Transverse colon (tissue), 4 donors: ENCODE results near the gene CRAMP1. TPM values are rescaled to one million over a fixed set of nuclear protein-coding genes. Genes with fewer than 3 reads are reported as not detected.

Experiments used
- DNase-seq: peaks from one replicate; pipeline ENCODE4 v3.0.0-alpha.2; 2019
- H3K27ac ChIP-seq, 4 donors: fragments of 200-600 bp; sonication (generic); 2 replicates each; pipeline ENCODE4 v1.5.1; 2016 to 2018; ENCODE audit warnings: inconsistent platforms in 4 of 4
- H3K27me3 ChIP-seq: fragments of 200-600 bp; sonication (generic); 2 replicates; pipeline ENCODE4 v1.5.1; 2017; ENCODE audit warnings: inconsistent platforms
- H3K36me3 ChIP-seq, 4 donors: fragments of 200-600 bp; sonication (generic); 2 replicates each; pipeline ENCODE4 v1.5.1; 2017 to 2019; ENCODE audit warnings: inconsistent platforms in 4 of 4
- H3K4me1 ChIP-seq, 4 donors: fragments of 200-600 bp; sonication (generic); 2 replicates each; pipeline ENCODE4 v1.5.1; 2017 to 2020; ENCODE audit warnings: inconsistent platforms in 4 of 4
- H3K4me3 ChIP-seq, 4 donors: fragments of 200-600 bp; sonication (generic); 1 replicate in 1 of 4; 2 replicates in 3 of 4; pipeline versions ENCODE4 v1.5.1 to v1.6.1; 2017 to 2019; ENCODE audit warnings: inconsistent platforms in 4 of 4
- H3K9me3 ChIP-seq, 2 donors: fragments of 200-600 bp; sonication (generic); 2 replicates each; pipeline ENCODE4 v1.5.1; 2017 to 2019; ENCODE audit warnings: inconsistent platforms in 2 of 2
- EP300 ChIP-seq: sonication (generic); formaldehyde crosslinking; IDR thresholded peaks from one replicate; pipeline ENCODE4 v1.6.1; 2017; ENCODE audit warnings: antibody characterized with exemption, low read depth
- POLR2A ChIP-seq: fragments of 450-650 bp; IDR thresholded peaks from one replicate; pipeline ENCODE4 v1.6.1; 2016; ENCODE audit warnings: antibody characterized with exemption, mild to moderate bottlenecking, moderate library complexity
- POLR2AphosphoS5 ChIP-seq, 3 donors: sonication (generic); formaldehyde crosslinking; IDR thresholded peaks; one replicate each; pipeline ENCODE4 v1.6.1; 2016; ENCODE audit warnings: antibody characterized with exemption in 3 of 3
- WGBS, 2 donors: methylation state at CpG; one replicate each; pipeline ENCODE4 v1.1.5; 2018; ENCODE audit warnings: low coverage in 1 of 2; 5-methylcytosine and 5-hydroxymethylcytosine counted together
- in situ Hi-C, 4 donors: fragments of 200-750 bp; cut with MboI; loops; one replicate each; pipeline versions ENCODE4 v1.15.0 to v1.15.1; 2017; ENCODE audit warnings: low sequenced_read_pairs in 3 of 4, low pct_ligation_motif_present in 1 of 4, low pct_unique_long_range_greater_than_20kb in 1 of 4
- intact Hi-C: fragments of 100-400 bp; cut with DNase I; formaldehyde crosslinking; loops from one replicate; pipeline ENCODE4 v1.15.1; 2023; ENCODE audit warnings: low total_unique reads
- total RNA-seq, 4 donors: library from RNA; depleted of rRNA; stranded (reverse); fragments of >200 nt; gene quantifications; one replicate each; pipeline ENCODE4 v1.1.0, GENCODE V29; 2016
- TF ChIP-seq, protein P1 (sequence below), 5 experiments: fragments of 200-600 bp in 3 of 5; fragments of 450-650 bp in 2 of 5; sonication (generic) in 3 of 5; IDR thresholded peaks; 1 replicate in 2 of 5; 2 replicates in 3 of 5; pipeline ENCODE4 v1.5.1; 2016 to 2017; ENCODE audit warnings: antibody characterized with exemption in 5 of 5, inconsistent platforms in 3 of 5, mild to moderate bottlenecking in 2 of 5, moderate library complexity in 1 of 5

CRAMP1 gene
- total RNA-seq, 4 donors from 2014 or later = 10.1 to 52.7 (median 16.2) TPM

DNA sequence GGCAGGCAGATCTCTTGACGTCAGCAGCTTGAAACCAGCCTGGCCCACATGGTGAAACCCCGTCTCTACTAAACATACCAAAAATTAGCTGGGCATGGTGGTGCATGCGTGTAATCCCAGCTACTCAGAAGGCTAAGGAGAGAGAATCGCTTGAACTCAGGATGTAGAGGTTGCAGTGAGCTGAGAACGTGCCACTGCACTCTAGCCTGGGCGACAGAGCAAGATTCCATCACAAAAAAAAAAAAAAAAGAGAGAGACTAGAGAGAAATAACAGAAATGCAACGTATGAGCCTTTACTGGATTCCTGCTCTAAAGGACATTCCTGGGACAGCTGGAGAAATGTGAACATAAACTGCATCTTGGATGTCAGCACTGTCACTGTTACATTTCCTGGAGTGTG lies 11.1 kb upstream of the CRAMP1 start:
- TF ChIP-seq POLR2AphosphoS5 (IDR thresholded peaks at IDR 0.05) (no peak), POLR2A (no peak), EP300 (no peak)
- TF ChIP-seq, protein P1, sequence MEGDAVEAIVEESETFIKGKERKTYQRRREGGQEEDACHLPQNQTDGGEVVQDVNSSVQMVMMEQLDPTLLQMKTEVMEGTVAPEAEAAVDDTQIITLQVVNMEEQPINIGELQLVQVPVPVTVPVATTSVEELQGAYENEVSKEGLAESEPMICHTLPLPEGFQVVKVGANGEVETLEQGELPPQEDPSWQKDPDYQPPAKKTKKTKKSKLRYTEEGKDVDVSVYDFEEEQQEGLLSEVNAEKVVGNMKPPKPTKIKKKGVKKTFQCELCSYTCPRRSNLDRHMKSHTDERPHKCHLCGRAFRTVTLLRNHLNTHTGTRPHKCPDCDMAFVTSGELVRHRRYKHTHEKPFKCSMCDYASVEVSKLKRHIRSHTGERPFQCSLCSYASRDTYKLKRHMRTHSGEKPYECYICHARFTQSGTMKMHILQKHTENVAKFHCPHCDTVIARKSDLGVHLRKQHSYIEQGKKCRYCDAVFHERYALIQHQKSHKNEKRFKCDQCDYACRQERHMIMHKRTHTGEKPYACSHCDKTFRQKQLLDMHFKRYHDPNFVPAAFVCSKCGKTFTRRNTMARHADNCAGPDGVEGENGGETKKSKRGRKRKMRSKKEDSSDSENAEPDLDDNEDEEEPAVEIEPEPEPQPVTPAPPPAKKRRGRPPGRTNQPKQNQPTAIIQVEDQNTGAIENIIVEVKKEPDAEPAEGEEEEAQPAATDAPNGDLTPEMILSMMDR (IDR thresholded peaks at IDR 0.05) = no peak
- 89 to 96% methylated on average over 7 of the region's 7 CpGs for WGBS, 2 donors
- DNase-seq = no peak
- intact Hi-C loops (no loop called here), in situ Hi-C loops (no loop called here)
- H3K27ac ChIP-seq = no peak overlapping the region
- H3K9me3 ChIP-seq = no peaks in the 10 kb centered on the region
- no peaks in the 10 kb centered on the region for H3K36me3 ChIP-seq
- H3K4me1 ChIP-seq = no peaks in the 10 kb centered on the region
- H3K4me3 ChIP-seq = no peak overlapping the region
- H3K27me3 ChIP-seq = no peaks in the 10 kb centered on the region

DNA sequence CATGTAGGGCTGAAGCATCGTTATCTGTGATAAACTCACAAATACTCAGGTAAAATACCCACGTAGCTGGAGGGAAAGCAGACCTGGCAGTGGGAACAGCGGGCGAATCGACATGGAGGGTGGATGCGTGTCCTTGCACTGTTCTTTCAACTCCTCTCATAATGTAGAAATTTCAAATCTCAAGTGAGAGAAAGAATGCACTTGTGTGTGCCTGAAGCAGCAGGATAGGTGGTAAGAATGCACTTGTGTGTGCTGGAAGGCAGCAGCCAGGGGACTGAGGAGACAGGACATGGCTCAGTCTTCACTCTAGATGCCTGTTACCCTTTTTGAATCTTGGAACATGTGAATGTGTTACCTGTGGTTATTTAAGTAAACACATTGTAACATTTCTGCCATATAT lies 10.7 kb upstream of the CRAMP1 start:
- TF ChIP-seq EP300 = no peak
- no peak for TF ChIP-seq POLR2A
- TF ChIP-seq, protein P1 (IDR thresholded peaks at IDR 0.05) = no peak
- TF ChIP-seq POLR2AphosphoS5 (IDR thresholded peaks at IDR 0.05) = no peak
- Histone ChIP-seq H3K27me3 (no peaks in the 10 kb centered on the region), H3K4me1 (no peaks in the 10 kb centered on the region), H3K36me3 (no peaks in the 10 kb centered on the region), H3K9me3 (no peaks in the 10 kb centered on the region), H3K4me3 (no peak overlapping the region), H3K27ac (no peak overlapping the region)
- intact Hi-C loops (no loop called here), in situ Hi-C loops (no loop called here)
- no peak for DNase-seq
- WGBS, 2 donors = 97% methylated on average over 6 of the region's 6 CpGs; no CpG with 5 or more reads in 1 of the 2 donors

DNA sequence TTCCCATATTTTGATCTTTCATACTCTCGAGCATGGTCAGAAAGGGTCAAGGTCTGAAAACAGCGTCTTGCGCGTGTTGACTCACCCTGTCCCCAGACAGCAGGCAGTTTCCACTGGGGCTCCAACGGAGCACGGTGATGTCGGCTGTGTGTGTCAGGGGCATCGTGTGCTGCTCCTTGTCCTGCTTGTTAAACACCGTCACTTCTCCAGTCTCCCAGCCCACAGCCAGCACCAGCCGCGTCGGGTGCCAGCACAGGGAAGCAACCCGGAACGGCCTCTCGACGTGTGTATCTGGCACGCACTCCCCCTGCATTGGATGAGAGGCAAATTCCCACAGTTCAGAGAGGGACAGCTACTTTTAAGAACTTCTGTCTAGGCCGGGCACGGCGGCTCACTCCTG lies 9.9 kb upstream of the CRAMP1 start:
- Histone ChIP-seq H3K9me3 (no peaks in the 10 kb centered on the region), H3K4me3 (no peak overlapping the region), H3K4me1 (no peaks in the 10 kb centered on the region), H3K27ac (no peak overlapping the region), H3K36me3 (no peaks in the 10 kb centered on the region), H3K27me3 (no peaks in the 10 kb centered on the region)
- in situ Hi-C loops = no loop called here
- WGBS, 2 donors = 94% methylated on average over 20 of the region's 20 CpGs; no CpG with 5 or more reads in 1 of the 2 donors
- TF ChIP-seq EP300 = no peak
- intact Hi-C loops = no loop called here
- no peak for DNase-seq

DNA sequence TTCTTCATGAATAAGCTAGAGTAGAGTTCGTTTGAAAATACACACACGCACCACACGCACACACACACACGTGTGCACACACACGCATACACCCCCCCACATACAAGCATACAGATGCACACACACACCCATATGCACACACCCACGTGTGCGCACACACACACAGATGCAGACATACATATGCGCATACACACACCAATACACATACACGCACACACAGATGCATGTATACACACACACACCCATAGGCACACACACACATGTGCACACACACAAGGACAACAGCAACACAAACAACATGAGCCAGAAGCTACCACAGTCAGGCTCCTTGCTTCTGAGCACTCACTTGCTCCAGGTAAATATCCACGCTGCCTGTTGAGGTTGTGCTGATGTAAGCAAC lies 5.4 kb upstream of the CRAMP1 start:
- WGBS, 2 donors = 87 to 95% methylated on average over 3 to 10 of the region's 10 CpGs
- TF ChIP-seq POLR2AphosphoS5 (IDR thresholded peaks at IDR 0.05) = no peak
- TF ChIP-seq POLR2A = no peak
- TF ChIP-seq EP300 = no peak
- TF ChIP-seq, protein P1 (IDR thresholded peaks at IDR 0.05) = no peak
- H3K4me3 ChIP-seq = no peak overlapping the region
- no peak overlapping the region for H3K27ac ChIP-seq
- in situ Hi-C loops (no loop called here), intact Hi-C loops (no loop called here)
- H3K4me1 ChIP-seq = peaks cover 7 to 21% (median 19%) of the 10 kb centered on the region in 4 donors
- DNase-seq = no peak
- no peaks in the 10 kb centered on the region for H3K9me3 ChIP-seq
- H3K36me3 ChIP-seq = no peaks in the 10 kb centered on the region
- no peaks in the 10 kb centered on the region for H3K27me3 ChIP-seq

DNA sequence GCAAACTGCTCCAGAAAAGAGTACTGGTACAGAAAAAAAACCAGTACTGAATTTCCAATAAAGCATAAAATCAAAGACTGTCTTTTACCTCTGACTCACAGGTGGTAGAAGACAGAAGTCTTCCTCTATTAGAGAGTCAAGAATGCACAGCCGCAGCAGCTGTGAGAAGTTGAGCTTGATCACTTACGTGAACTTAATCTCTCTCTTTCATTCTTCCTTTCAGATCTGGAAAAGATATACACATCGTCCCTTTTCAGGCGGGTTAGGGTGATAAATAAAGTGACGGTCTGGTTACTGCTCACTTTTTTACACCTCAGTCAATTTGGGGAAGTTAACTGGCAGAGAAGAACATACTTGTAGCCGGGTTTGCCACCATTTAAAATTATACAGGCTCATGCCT lies 4.2 kb upstream of the CRAMP1 start:
- intact Hi-C loops = no loop called here
- Histone ChIP-seq H3K36me3 (no peaks in the 10 kb centered on the region), H3K9me3 (no peaks in the 10 kb centered on the region), H3K27ac (no peak overlapping the region), H3K27me3 (no peaks in the 10 kb centered on the region), H3K4me3 (no peak overlapping the region), H3K4me1 (peaks cover 7 to 27% (median 22%) of the 10 kb centered on the region in 4 donors)
- no peak for DNase-seq
- WGBS, 2 donors = 88 to 94% methylated on average over 5 to 6 of the region's 6 CpGs
- TF ChIP-seq EP300 = no peak
- TF ChIP-seq POLR2AphosphoS5 (IDR thresholded peaks at IDR 0.05) = no peak
- TF ChIP-seq, protein P1 (IDR thresholded peaks at IDR 0.05) = no peak
- TF ChIP-seq POLR2A = no peak
- in situ Hi-C loops = no loop called here
